Urothelium cell line (cell line): ENCODE measurements around the gene MALT1.
"Not testable (repeated sequence)": the region's sequence is repeated elsewhere in the genome, so short reads cannot be mapped to it uniquely, and the experiment has no call there.

Experiments
- DNase-seq: peaks from one replicate; pipeline ENCODE4 v3.0.0; 2011; ENCODE audit warnings: low spot score, mixed read lengths
- FAIRE-seq: peaks from 2 replicates; lab custom pipeline; 2011; peaks lifted over from hg19 to GRCh38; lab: Jason Lieb, UNC

The MALT1 gene

DNA sequence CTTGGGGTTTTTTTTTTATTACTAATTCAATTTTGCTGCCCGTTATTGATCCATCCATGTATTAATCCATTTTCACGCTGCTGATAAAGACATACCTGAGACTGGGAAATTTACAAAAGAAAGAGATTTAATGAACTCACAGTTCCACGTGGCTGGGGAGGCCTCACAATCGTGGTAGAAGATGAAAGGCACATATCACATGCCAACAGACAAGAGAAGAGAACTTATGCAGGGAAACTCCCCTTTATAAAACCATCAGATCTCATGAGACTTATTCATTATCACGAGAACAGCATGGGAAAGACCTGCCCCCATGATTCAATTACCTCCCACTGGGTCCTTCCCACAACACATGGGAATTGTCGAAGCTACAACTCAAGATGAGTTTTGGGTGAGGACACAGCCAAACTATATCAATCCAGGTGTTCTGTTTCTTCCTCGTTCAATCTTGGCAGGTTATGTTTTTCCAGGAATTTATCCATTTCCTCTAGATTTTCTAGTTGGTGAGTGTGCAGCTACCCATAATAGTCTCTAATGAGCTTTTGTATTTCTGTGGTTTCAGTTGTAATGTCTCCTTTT lies 18.0 kb upstream of the MALT1 start:
- not testable (repeated sequence) for DNase-seq, FAIRE-seq

DNA sequence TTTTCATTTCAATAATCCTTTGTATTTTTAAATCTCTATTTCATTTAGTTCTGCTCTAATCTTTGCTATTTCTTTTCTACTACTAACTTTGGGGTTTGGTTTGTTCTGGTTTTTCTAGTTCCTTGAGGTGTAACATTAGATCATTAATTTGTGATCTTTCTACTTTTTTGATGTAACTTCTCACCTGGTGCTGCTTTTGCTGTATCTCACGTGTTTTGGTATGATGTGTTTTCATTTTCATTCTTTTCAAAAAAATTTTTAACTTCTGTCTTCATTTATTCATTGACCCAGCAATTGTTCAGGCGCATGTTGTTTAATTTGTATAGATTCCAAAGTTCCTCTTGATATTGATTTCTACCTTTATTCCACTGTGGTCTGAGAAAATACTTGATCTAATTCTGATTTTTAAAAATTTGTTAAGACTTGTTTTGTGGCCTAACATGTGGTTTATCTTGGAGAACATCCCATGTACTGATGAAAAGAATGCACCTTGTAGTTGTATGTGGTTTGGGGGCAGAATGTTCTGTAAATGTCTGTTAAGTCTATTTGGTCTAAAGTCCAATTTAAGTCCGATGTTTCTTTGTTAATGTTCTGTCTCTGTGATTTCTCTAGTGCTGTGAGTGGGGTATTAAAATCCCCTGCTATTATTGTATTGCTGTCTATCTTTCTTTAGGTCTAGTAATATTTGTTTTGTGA lies 17.3 kb upstream of the MALT1 start:
- FAIRE-seq (no peak), DNase-seq (no peak)

GRCh38 chr18:58654896-58655614 lies 16.2 kb upstream of the MALT1 start:
- DNase-seq (no peak), FAIRE-seq (no peak)

GRCh38 chr18:58657081-58657480 lies 14.2 kb upstream of the MALT1 start:
- FAIRE-seq (no peak), DNase-seq (no peak)

DNA sequence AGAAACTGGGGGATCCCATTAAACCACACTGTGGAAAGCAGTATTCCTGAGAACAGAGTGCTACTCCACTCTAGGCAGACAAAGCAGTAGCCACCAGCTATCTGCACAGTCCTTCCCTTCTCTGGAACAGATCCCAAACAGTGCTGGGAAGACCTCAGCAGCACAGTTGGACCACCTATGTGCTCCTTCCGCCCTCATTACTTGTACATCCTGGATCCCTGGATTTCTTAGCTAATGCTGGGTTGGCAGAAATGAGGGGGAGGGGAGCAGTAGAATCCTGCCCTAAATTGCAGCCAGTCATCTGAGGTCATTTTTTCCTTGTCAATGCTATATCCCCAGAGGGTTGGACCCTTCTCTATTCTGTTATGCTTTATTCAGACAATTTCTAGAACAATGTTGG lies 13.8 kb upstream of the MALT1 start:
- no peak for DNase-seq
- no peak for FAIRE-seq

DNA sequence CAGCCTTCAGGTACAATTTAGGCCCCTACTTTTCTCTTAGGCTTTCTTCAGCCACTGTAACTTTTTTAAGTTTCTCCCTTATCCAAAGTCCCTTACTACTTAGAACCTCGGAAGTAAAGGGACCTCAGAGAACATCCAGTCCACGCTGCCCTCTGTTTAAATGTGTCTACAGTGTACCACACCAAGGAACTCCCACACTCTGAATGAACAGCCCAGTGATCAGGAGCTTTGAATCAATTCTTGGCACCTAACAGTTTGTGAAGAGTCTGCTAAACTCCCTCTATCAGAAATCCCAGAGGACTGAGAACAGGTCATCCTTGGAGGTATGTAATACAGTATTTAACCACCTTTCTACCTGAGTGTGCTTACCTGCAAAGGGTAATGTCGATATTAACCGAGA lies 11.6 kb upstream of the MALT1 start:
- FAIRE-seq (no peak), DNase-seq (no peak)

GRCh38 chr18:58660915-58661314 lies 10.3 kb upstream of the MALT1 start:
- FAIRE-seq (no peak), DNase-seq (no peak)

DNA sequence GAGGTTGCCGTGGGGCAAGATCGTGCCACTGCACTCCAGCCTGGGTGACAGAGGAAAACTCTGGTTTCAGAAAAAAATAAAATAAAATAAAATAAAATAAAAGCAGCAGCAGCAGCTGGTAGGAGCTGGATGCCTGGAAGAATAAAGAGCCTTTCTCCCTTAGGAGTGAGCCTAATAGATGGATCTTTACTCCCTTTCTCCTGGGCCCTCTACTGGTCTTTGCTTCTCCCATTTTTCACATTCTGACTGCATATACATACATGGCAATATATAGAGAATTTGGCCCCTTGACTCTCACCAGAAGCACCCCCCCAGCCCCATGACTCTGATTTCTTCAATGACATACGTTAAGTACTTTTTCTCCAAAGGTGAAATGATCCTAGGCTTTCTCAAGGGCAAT lies 9.8 kb upstream of the MALT1 start:
- DNase-seq (no peak), FAIRE-seq (no peak)

DNA sequence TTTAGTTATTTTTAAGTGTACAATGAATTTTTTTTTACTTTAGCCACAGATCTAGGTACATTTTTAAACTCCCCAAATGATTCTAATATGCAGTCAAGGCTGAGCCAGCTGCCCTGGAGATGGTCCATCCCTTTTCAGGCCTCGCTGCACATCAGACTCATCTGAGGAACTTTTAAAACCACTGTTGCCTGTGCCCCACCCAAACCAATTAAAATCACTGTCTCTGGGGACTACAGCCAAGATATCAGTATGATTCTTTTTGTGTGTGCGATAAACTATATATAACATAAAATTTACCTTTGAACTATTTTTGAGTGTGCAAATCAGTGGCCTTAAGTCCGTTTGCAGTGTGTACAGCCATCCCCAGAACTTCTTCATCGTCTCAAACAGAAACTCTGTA lies 9.1 kb upstream of the MALT1 start:
- FAIRE-seq (no peak), DNase-seq (no peak)

- FAIRE-seq, result no peak
- DNase-seq, result no peak
These were observed 5.1 kb upstream of the MALT1 start for GRCh38 chr18:58666176-58666575.

- FAIRE-seq, result no peak
These were observed 3.1 kb upstream of the MALT1 start for GRCh38 chr18:58668211-58668610.

GRCh38 chr18:58668897-58669296 lies 2.4 kb upstream of the MALT1 start:
- FAIRE-seq, result no peak
- DNase-seq, result no peak

More at GRCh38 chr18:58668211-58668610, 3.1 kb upstream of the MALT1 start:
- no peak for DNase-seq

GRCh38 chr18:58669731-58670378 lies 1.4 kb upstream of the MALT1 start:
- FAIRE-seq (no peak), DNase-seq (peak; percentile 26)

- no peak for DNase-seq
- no peak for FAIRE-seq
These were observed 708 bp upstream of the MALT1 start for GRCh38 chr18:58670404-58671110.

- DNase-seq, result peak; percentile 28
- FAIRE-seq, result no peak
These were observed 633 bp downstream of the MALT1 start for GRCh38 chr18:58671632-58672564.

- no peak for DNase-seq
- FAIRE-seq, result no peak
These were observed 2.9 kb downstream of the MALT1 start for GRCh38 chr18:58674159-58674558.

DNA sequence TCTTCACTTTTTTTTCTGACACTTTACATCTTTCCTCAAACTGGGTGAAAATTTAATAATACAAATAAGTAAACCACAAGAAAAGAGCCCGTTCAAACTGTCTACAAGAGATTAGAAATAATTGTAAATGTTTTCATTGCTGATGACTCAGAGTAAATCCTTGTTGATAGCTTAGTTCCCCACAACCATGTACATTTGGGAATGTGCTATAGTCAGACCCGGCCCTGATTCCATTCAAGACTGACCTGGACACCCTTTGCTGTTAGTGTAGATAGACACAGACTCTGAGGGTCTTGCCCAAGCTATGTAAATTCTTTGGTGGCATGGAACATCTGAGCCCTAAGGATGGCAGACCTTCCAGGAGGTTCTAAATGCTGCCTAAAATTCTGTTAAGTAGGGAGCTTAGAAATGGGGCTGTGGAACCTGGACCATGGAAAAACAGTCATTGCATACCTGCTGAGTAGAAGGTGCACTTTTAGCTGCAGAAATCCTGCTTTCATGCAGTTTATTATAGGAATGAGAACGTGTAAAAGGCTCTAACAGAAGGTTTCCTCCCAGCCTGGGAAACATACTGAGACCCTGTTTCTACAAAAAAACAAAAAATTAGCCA lies 3.7 kb downstream of the MALT1 start:
- DNase-seq (no peak), FAIRE-seq (no peak)

GRCh38 chr18:58676270-58676669 lies 5.0 kb downstream of the MALT1 start:
- no peak for DNase-seq
- no peak for FAIRE-seq

DNA sequence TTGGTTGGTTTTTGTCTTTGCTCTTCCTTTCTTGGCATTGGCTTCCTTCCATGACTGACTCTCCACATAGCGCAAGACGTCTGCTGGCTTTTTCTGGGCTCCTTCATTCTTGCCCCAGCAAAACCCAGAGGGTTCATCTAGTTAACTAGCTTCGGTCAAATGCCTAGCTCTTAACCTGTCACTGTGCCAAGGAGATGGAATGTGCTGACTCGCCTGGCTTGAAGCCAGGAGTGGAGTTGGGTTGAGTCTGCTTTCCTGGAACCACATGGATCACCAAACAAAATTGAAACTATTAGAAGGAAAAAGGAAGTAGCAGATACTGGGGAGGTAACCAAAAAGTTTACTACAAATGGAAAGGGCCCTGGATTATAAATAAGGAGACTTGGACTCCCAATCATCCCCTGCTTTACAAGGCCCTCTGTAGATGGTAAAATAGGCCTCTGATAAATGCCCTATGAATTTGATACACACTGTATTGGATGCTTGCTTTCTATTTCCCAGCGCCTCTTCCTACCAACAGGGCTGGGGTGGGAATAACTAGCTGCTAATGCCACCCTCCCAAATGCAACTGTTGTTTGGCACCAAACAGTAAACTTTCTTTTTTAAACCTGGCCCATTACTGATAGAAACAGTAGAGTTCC lies 11.3 kb downstream of the MALT1 start:
- peak; percentile 68 for DNase-seq
- no peak for FAIRE-seq
